BE2C (cell line): ENCODE results near the gene CACNB4.
"Not testable (repeated sequence)": the region's sequence is repeated elsewhere in the genome, so short reads cannot be mapped to it uniquely, and the experiment has no call there.

Experiments
- DNase-seq: peaks from one replicate; pipeline ENCODE4 v3.0.0-alpha.2; 2020
- H3K27me3 ChIP-seq: fragments of 250-450 bp; sonication (Bioruptor Pico); 2 replicates; pipeline ENCODE4 v1.5.1; 2020; ENCODE audit warnings: mild to moderate bottlenecking
- H3K36me3 ChIP-seq: fragments of 250-450 bp; sonication (Bioruptor Pico); 2 replicates; pipeline ENCODE4 v1.5.1; 2020; ENCODE audit warnings: mild to moderate bottlenecking
- H3K4me1 ChIP-seq: fragments of 250-450 bp; sonication (Bioruptor Pico); 2 replicates; pipeline ENCODE4 v1.5.1; 2020
- H3K4me3 ChIP-seq: 2 replicates; pipeline ENCODE4 v1.5.1; 2011; ENCODE audit warnings: low read depth, low read length
- H3K9me3 ChIP-seq: fragments of 250-450 bp; sonication (Bioruptor Pico); 2 replicates; pipeline ENCODE4 v1.5.1; 2020
- CTCF ChIP-seq: IDR thresholded peaks from 2 replicates; pipeline ENCODE4 v1.5.1; 2012; ENCODE audit warnings: mild to moderate bottlenecking, low read depth, low read length

The CACNB4 gene

GRCh38 chr2:151996243-151997003, 102.4 kb downstream of the CACNB4 start:
- Histone ChIP-seq H3K4me1 (no peaks in the 10 kb centered on the region), H3K9me3 (no peaks in the 10 kb centered on the region), H3K36me3 (no peaks in the 10 kb centered on the region), H3K27me3 (no peaks in the 10 kb centered on the region), H3K4me3 (no peak overlapping the region)
- DNase-seq, result no peak
- TF ChIP-seq CTCF, result no peak

- Histone ChIP-seq H3K27me3 (no peaks in the 10 kb centered on the region), H3K9me3 (no peaks in the 10 kb centered on the region), H3K4me1 (no peaks in the 10 kb centered on the region), H3K36me3 (no peaks in the 10 kb centered on the region), H3K4me3 (no peak overlapping the region)
- no peak for TF ChIP-seq CTCF
- no peak for DNase-seq
These were observed 103.7 kb downstream of the CACNB4 start for GRCh38 chr2:151995161-151995557.

GRCh38 chr2:151994178-151994577, 104.7 kb downstream of the CACNB4 start:
- H3K4me3 ChIP-seq, H3K36me3 ChIP-seq, H3K4me1 ChIP-seq, H3K9me3 ChIP-seq, DNase-seq, H3K27me3 ChIP-seq: not testable (repeated sequence)

GRCh38 chr2:151991010-151991409, 107.8 kb downstream of the CACNB4 start:
- Histone ChIP-seq H3K4me3 (no peak overlapping the region), H3K9me3 (no peaks in the 10 kb centered on the region), H3K4me1 (no peaks in the 10 kb centered on the region), H3K36me3 (no peaks in the 10 kb centered on the region), H3K27me3 (no peaks in the 10 kb centered on the region)
- no peak for TF ChIP-seq CTCF
- DNase-seq, result no peak

GRCh38 chr2:151989378-151989777, 109.5 kb downstream of the CACNB4 start:
- Histone ChIP-seq H3K9me3 (no peaks in the 10 kb centered on the region), H3K27me3 (no peaks in the 10 kb centered on the region), H3K36me3 (no peaks in the 10 kb centered on the region), H3K4me1 (no peaks in the 10 kb centered on the region), H3K4me3 (no peak overlapping the region)
- no peak for TF ChIP-seq CTCF
- no peak for DNase-seq

GRCh38 chr2:151987484-151987883, 111.4 kb downstream of the CACNB4 start:
- no peaks in the 10 kb centered on the region for H3K4me1 ChIP-seq
- H3K27me3 ChIP-seq, result no peaks in the 10 kb centered on the region
- H3K4me3 ChIP-seq, result no peak overlapping the region
- H3K36me3 ChIP-seq, result no peaks in the 10 kb centered on the region
- no peak for TF ChIP-seq CTCF
- H3K9me3 ChIP-seq, result no peaks in the 10 kb centered on the region
- DNase-seq, result no peak
